ENCODE measurements around the gene C13orf42. TPM values are rescaled to one million over a fixed set of nuclear protein-coding genes. Genes with fewer than 3 reads are reported as not detected.

The C13orf42 gene
- total RNA-seq: not detected in 2 replicates

DNA sequence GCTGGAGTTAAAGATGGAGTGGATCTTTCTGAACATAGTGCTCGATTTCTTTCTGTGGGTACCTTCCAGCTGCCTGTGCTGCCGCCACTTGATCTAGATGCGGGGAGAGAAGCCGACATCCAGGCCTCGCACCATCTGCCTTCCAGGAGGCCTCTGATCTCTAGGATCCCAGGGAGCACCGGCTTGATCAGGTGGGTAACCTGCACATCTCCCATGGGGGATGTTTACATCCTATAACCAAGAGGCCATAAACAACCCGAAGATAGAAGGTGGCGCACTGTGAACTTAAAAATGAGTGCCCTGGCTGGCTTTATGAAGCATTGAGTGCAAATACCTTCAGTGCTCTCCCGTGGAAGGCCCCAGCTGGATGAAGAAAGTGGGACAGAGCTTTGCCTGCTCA lies at the start of gene C13orf42:
TSS of gene C13orf42 (minus strand) at position 101 of the 400 bp plus-strand sequence. CDS start at position 36, 65 bp downstream.
- intact Hi-C loops (cut with micrococcal nuclease): no loop called here
- ATAC-seq (ENCODE audit: low read depth) (no peak), DNase-seq (no peak)
- Mint-ChIP-seq H3K27me3 (peaks cover 5% of the 10 kb centered on the region), H3K36me3 (ENCODE audit: low read depth) (no peaks in the 10 kb centered on the region), H3K4me1 (no peaks in the 10 kb centered on the region), H3K9me3 (no peaks in the 10 kb centered on the region), H3K4me3 (no peak within 1 kb of the TSS), H3K27ac (no peak within 1 kb of the TSS)
- ChIA-PET POLR2A (no interaction called here), CTCF (interaction anchor here (1.7 kb wide), 1 partner anchor 14 kb away, joined by 4 read pairs; no protein-coding TSS in a partner anchor)
- TF ChIP-seq, protein P1, sequence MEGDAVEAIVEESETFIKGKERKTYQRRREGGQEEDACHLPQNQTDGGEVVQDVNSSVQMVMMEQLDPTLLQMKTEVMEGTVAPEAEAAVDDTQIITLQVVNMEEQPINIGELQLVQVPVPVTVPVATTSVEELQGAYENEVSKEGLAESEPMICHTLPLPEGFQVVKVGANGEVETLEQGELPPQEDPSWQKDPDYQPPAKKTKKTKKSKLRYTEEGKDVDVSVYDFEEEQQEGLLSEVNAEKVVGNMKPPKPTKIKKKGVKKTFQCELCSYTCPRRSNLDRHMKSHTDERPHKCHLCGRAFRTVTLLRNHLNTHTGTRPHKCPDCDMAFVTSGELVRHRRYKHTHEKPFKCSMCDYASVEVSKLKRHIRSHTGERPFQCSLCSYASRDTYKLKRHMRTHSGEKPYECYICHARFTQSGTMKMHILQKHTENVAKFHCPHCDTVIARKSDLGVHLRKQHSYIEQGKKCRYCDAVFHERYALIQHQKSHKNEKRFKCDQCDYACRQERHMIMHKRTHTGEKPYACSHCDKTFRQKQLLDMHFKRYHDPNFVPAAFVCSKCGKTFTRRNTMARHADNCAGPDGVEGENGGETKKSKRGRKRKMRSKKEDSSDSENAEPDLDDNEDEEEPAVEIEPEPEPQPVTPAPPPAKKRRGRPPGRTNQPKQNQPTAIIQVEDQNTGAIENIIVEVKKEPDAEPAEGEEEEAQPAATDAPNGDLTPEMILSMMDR (IDR thresholded peaks at IDR 0.05): no peak

DNA sequence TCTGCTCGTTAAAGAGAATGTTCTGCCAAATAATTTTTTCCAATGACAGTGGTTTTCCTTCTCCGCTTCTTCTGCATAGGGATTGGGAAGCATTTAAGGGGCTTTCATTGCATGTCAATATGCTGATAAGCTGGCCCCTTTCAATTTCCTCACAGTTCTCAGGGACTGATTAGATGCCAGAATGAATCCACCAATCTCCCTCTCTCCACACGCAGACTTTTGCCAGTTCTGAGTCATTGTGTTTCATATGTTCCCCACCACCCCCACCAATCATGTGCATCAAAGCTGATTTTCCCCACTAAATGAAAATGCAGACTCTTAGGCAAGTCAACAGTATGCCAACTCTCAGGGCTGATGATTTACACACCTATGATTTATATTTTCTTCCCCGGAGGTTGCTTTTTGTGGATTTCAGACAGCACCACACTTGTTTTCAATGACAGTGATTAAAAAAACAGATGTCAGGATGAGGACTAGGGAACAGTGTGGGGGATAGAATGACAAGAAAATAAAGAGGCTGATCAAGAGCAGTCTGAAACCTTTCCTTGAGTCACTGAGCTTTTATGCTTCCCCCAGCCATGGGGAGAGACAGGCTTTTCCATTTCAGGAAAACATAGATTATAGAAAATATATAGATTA lies 47.9 kb upstream of the C13orf42 start:
- H3K4me1 Mint-ChIP-seq: no peaks in the 10 kb centered on the region
- TF ChIP-seq, protein P1 (IDR thresholded peaks at IDR 0.05): no peak
- CTCF ChIA-PET: no interaction called here
- DNase-seq: no peak
- H3K9me3 Mint-ChIP-seq: no peaks in the 10 kb centered on the region
- no peaks in the 10 kb centered on the region for H3K27me3 Mint-ChIP-seq
- no peaks in the 10 kb centered on the region for H3K36me3 Mint-ChIP-seq (ENCODE audit: low read depth)
- POLR2A ChIA-PET: no interaction called here
- no peak for ATAC-seq (ENCODE audit: low read depth)
- H3K27ac Mint-ChIP-seq: no peak overlapping the region
- H3K4me3 Mint-ChIP-seq: no peak overlapping the region
- intact Hi-C loops (cut with micrococcal nuclease): no loop called here

DNA sequence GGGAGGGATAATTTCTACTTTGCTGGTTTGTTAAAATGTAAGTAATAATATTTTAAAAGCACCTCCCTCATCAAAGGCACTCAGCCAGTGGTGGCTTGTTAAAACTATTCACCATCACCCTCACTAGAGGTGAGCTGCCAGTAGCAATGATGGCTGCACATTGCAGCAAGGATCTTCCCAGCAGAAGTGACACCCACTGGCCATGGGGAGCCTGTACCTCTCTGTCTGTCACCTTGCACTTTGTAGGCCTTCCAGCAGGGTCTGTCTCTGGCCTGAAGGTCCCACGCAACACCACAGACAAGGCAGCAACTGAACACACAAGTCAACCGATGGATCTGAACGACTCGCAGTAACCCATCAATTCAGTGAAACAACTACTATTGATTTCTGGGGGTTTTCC lies 47.3 kb upstream of the C13orf42 start:
- Mint-ChIP-seq H3K4me1 (no peaks in the 10 kb centered on the region), H3K36me3 (ENCODE audit: low read depth) (no peaks in the 10 kb centered on the region), H3K9me3 (no peaks in the 10 kb centered on the region), H3K27ac (no peak overlapping the region), H3K4me3 (no peak overlapping the region), H3K27me3 (no peaks in the 10 kb centered on the region)
- TF ChIP-seq, protein P1 (IDR thresholded peaks at IDR 0.05): no peak
- intact Hi-C loops (cut with micrococcal nuclease): no loop called here
- ATAC-seq (ENCODE audit: low read depth) (no peak), DNase-seq (no peak)
- ChIA-PET CTCF (no interaction called here), POLR2A (no interaction called here)

DNA sequence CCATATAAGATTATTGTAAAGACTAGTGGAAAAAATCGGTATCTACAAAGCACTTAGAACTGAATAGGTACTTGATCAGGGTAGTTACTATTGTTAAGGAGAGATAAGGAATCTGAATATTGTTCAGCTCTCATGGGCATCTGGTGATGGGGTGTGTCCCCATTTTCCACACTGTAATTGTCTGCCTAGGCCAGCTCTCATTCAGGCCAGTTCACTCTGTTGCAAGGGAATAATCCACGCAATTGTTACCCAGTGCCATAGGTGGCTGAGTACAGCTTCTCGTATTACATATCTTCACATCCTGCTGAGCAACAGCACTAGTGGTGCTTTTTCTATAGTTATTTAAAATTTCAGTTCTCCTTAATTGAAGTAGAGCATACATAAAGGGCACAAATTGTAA lies 45.6 kb upstream of the C13orf42 start:
- Mint-ChIP-seq H3K9me3 (no peaks in the 10 kb centered on the region), H3K27ac (no peak overlapping the region), H3K4me1 (no peaks in the 10 kb centered on the region), H3K36me3 (ENCODE audit: low read depth) (no peaks in the 10 kb centered on the region), H3K27me3 (peaks cover 4% of the 10 kb centered on the region), H3K4me3 (no peak overlapping the region)
- intact Hi-C loops (cut with micrococcal nuclease): no loop called here
- POLR2A ChIA-PET: no interaction called here
- ATAC-seq (ENCODE audit: low read depth): no peak
- TF ChIP-seq, protein P1 (IDR thresholded peaks at IDR 0.05): no peak
- CTCF ChIA-PET: no interaction called here
- DNase-seq: no peak

DNA sequence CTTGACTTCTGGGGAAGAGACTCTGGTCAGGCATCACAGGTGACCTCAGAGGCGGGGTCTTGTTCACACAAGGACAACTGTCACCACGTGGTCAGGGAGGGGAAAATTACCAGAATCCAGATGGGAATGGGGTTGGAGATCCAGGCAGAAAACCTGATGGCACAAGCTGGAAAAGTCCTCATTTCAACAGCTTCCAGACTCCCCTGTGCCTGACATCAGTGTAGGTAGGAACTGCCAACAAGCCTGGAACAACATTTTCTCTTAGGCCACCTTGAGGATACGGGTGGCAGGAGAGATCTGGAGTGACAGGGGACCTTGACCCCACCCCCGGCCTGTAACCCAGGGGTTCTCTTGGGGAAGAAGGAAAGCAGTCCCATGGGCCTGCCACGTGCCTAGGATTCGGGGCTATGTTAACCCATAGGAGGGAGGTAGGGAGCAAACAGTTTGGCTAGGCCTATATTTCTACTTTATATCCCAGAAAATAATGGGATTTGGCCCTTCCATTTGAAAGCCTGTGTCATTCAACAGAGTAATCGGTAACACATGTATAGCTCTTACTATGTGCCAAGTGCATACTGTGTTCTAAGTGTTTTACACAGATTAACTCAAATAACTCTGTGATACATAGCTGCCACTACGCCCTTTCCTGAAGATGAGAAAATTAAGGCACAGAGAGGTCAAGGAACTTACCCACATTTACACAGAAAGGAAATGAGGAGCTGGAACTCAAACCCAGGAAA lies 44.9 kb upstream of the C13orf42 start:
- H3K9me3 Mint-ChIP-seq: no peaks in the 10 kb centered on the region
- ATAC-seq (ENCODE audit: low read depth): no peak
- H3K4me1 Mint-ChIP-seq: no peaks in the 10 kb centered on the region
- ChIA-PET CTCF (no interaction called here), POLR2A (no interaction called here)
- no peaks in the 10 kb centered on the region for H3K36me3 Mint-ChIP-seq (ENCODE audit: low read depth)
- H3K27me3 Mint-ChIP-seq: peaks cover 9% of the 10 kb centered on the region
- intact Hi-C loops (cut with micrococcal nuclease): no loop called here
- no peak overlapping the region for H3K27ac Mint-ChIP-seq
- no peak for DNase-seq
- TF ChIP-seq, protein P1 (IDR thresholded peaks at IDR 0.05): no peak
- H3K4me3 Mint-ChIP-seq: no peak overlapping the region
